ENCODE results near the gene MRPS5.

The MRPS5 gene

GRCh38 chr2:95077530-95077825 lies 44.1 kb downstream of the MRPS5 start:
- H3K4me3 ChIP-seq (replicated peaks; ENCODE audit: low read depth, low read length), result no peak overlapping the region
- TF ChIP-seq CTCF (IDR thresholded peaks at IDR 0.05; ENCODE audit: low read length, missing control alignments), result no peak
- no peak for DNase-seq (ENCODE audit: low read depth)

GRCh38 chr2:95076705-95077529 lies 44.7 kb downstream of the MRPS5 start:
- peak; percentile 86 for TF ChIP-seq CTCF (IDR thresholded peaks at IDR 0.05; ENCODE audit: low read length, missing control alignments)
- H3K4me3 ChIP-seq (replicated peaks; ENCODE audit: low read depth, low read length), result peak overlapping the region; percentile 48
- DNase-seq (ENCODE audit: low read depth), result peak; percentile 50

- H3K4me3 ChIP-seq (replicated peaks; ENCODE audit: low read depth, low read length), result no peak overlapping the region
- no peak for TF ChIP-seq CTCF (IDR thresholded peaks at IDR 0.05; ENCODE audit: low read length, missing control alignments)
- no peak for DNase-seq (ENCODE audit: low read depth)
Observed at GRCh38 chr2:95075440-95076132, 46.0 kb downstream of the MRPS5 start.

- no peak overlapping the region for H3K4me3 ChIP-seq (replicated peaks; ENCODE audit: low read depth, low read length)
- no peak for TF ChIP-seq CTCF (IDR thresholded peaks at IDR 0.05; ENCODE audit: low read length, missing control alignments)
- no peak for DNase-seq (ENCODE audit: low read depth)
Observed at GRCh38 chr2:95074663-95075439, 46.8 kb downstream of the MRPS5 start.

GRCh38 chr2:95073856-95074662 lies 47.5 kb downstream of the MRPS5 start:
- no peak for DNase-seq (ENCODE audit: low read depth)
- no peak for TF ChIP-seq CTCF (IDR thresholded peaks at IDR 0.05; ENCODE audit: low read length, missing control alignments)
- H3K4me3 ChIP-seq (replicated peaks; ENCODE audit: low read depth, low read length), result no peak overlapping the region

- DNase-seq (ENCODE audit: low read depth), result no peak
- no peak for TF ChIP-seq CTCF (IDR thresholded peaks at IDR 0.05; ENCODE audit: low read length, missing control alignments)
- no peak overlapping the region for H3K4me3 ChIP-seq (replicated peaks; ENCODE audit: low read depth, low read length)
Observed at GRCh38 chr2:95072424-95072823, 49.2 kb downstream of the MRPS5 start.

Measured in fibroblast of pulmonary artery (primary cell).